Neuronal stem cell (in vitro differentiated cells): Measurements from ENCODE around the gene FAM135A.
A peak's percentile ranks its signal among the peaks of the same experiment; 100 is the strongest.

ENCODE experiments used
- DNase-seq: peaks from one replicate; pipeline ENCODE4 v3.0.0-alpha.2; 2013; ENCODE audit warnings: low spot score
- H2AFZ ChIP-seq: one replicate; pipeline ENCODE4 v1.6.1; 2013; ENCODE audit warnings: mild to moderate bottlenecking, low read length, inconsistent platforms
- H2AK5ac ChIP-seq: 2 replicates; pipeline ENCODE4 v1.6.1; 2013; ENCODE audit warnings: low read depth, mild to moderate bottlenecking, inconsistent platforms, low read length, moderate library complexity, mixed read lengths
- H2BK120ac ChIP-seq: 2 replicates; pipeline ENCODE4 v1.6.1; 2013; ENCODE audit warnings: low read depth, mild to moderate bottlenecking, inconsistent platforms, low read length, moderate library complexity, mixed read lengths
- H2BK12ac ChIP-seq: one replicate; pipeline ENCODE4 v1.6.1; 2013; ENCODE audit warnings: low read length, inconsistent platforms
- H2BK15ac ChIP-seq: 2 replicates; pipeline ENCODE4 v1.6.1; 2013; ENCODE audit warnings: mild to moderate bottlenecking, low read length, inconsistent platforms, mixed read lengths
- H2BK5ac ChIP-seq: one replicate; pipeline ENCODE4 v1.6.1; 2013; ENCODE audit warnings: inconsistent platforms, mild to moderate bottlenecking, low read length, moderate library complexity
- H3K14ac ChIP-seq: one replicate; pipeline ENCODE4 v1.6.1; 2013; ENCODE audit warnings: low read length, inconsistent platforms
- H3K18ac ChIP-seq: 2 replicates; pipeline ENCODE4 v1.6.1; 2013; ENCODE audit warnings: low read length, inconsistent platforms
- H3K23ac ChIP-seq: 2 replicates; pipeline ENCODE4 v1.6.1; 2013; ENCODE audit warnings: low read depth, mild to moderate bottlenecking, mixed read lengths, low read length, inconsistent platforms; ENCODE audit not compliant: poor library complexity
- H3K27ac ChIP-seq: replicated peaks from 3 replicates; pipeline ENCODE4 v1.5.1; 2013; ENCODE audit warnings: low read length, inconsistent platforms
- H3K27me3 ChIP-seq, 3 experiments: 2 replicates each; pipeline ENCODE4 v1.6.1; 2013; ENCODE audit warnings: low read length in 3 of 3, mild to moderate bottlenecking in 2 of 3, inconsistent platforms in 1 of 3, low read depth in 1 of 3, mixed read lengths in 1 of 3, moderate library complexity in 1 of 3; ENCODE audit not compliant: control insufficient read depth in 3 of 3, insufficient read depth in 3 of 3
- H3K36me3 ChIP-seq, 2 donors: replicated peaks in 1 of 2; 2 replicates each; pipeline ENCODE4 v1.6.1; 2013; ENCODE audit warnings: low read length in 2 of 2; ENCODE audit not compliant: control insufficient read depth in 2 of 2, insufficient read depth in 2 of 2
- H3K4ac ChIP-seq: 2 replicates; pipeline ENCODE4 v1.6.1; 2013; ENCODE audit warnings: inconsistent platforms, mild to moderate bottlenecking, low read length, moderate library complexity
- H3K4me1 ChIP-seq, 2 donors: 1 replicate in 1 of 2; 2 replicates in 1 of 2; pipeline ENCODE4 v1.6.1; 2013; ENCODE audit warnings: low read length in 2 of 2, low read depth in 1 of 2; ENCODE audit not compliant: control insufficient read depth in 2 of 2, insufficient read depth in 1 of 2
- H3K4me2 ChIP-seq: one replicate; pipeline ENCODE4 v1.6.1; 2013; ENCODE audit warnings: mild to moderate bottlenecking, low read length, inconsistent platforms; ENCODE audit not compliant: insufficient read depth, poor library complexity, severe bottlenecking
- H3K4me3 ChIP-seq, 2 donors: 2 replicates each; pipeline ENCODE4 v1.5.1; 2013; ENCODE audit warnings: low read length in 2 of 2, mild to moderate bottlenecking in 2 of 2, inconsistent platforms in 1 of 2, moderate library complexity in 1 of 2
- H3K79me1 ChIP-seq: one replicate; pipeline ENCODE4 v1.6.1; 2013; ENCODE audit warnings: low read depth, mild to moderate bottlenecking, inconsistent platforms, low read length, moderate library complexity
- H3K9ac ChIP-seq: one replicate; pipeline ENCODE4 v1.6.1; 2013; ENCODE audit warnings: mild to moderate bottlenecking, low read depth, low read length, inconsistent platforms; ENCODE audit not compliant: poor library complexity
- H3K9me3 ChIP-seq, 2 donors: replicated peaks in 1 of 2; 2 replicates each; pipeline versions ENCODE3 to v1.6.1; 2013; ENCODE audit warnings: low read length in 2 of 2, mild to moderate bottlenecking in 2 of 2, inconsistent platforms in 1 of 2, low read depth in 1 of 2, mixed read lengths in 1 of 2, moderate library complexity in 1 of 2; ENCODE audit not compliant: control insufficient read depth in 2 of 2, insufficient read depth in 1 of 2
- H4K8ac ChIP-seq: one replicate; pipeline ENCODE4 v1.6.1; 2013; ENCODE audit warnings: low read depth, mild to moderate bottlenecking, inconsistent platforms, low read length, moderate library complexity
- H4K91ac ChIP-seq: one replicate; pipeline ENCODE4 v1.6.1; 2013; ENCODE audit warnings: low read length, low read depth, mild to moderate bottlenecking, inconsistent platforms; ENCODE audit not compliant: poor library complexity
- WGBS, 2 donors: extraction: QIAGEN DNeasy Blood & Tissue Kit; methylation state at CpG; one replicate each; pipeline ENCODE4 v1.1.7; 2013; ENCODE audit warnings: missing lambda C conversion rate in 2 of 2, mixed read lengths in 1 of 2; ENCODE audit not compliant: insufficient read length in 2 of 2, insufficient replicate concordance in 1 of 2; ENCODE audit errors: extremely low coverage in 2 of 2; 5-methylcytosine and 5-hydroxymethylcytosine counted together

The FAM135A gene

GRCh38 chr6:70404658-70405057 is 8.7 kb upstream of the FAM135A start:
- Histone ChIP-seq H3K14ac (no peak overlapping the region), H2AK5ac (no peak overlapping the region), H3K4me1 (no peaks in the 10 kb centered on the region), H3K4ac (no peak overlapping the region), H3K4me3 (no peak overlapping the region), H2AFZ (no peak overlapping the region), H2BK120ac (no peak overlapping the region), H3K4me2 (no peak overlapping the region), H3K27ac (no peak overlapping the region), H3K18ac (no peak overlapping the region), H2BK12ac (no peak overlapping the region), H4K91ac (no peak overlapping the region), H4K8ac (no peak overlapping the region), H3K9me3 (no peaks in the 10 kb centered on the region), H3K79me1 (no peaks in the 10 kb centered on the region), H2BK5ac (no peak overlapping the region), H3K27me3 (no peaks in the 10 kb centered on the region), H3K36me3 (no peaks in the 10 kb centered on the region), H3K9ac (no peak overlapping the region), H3K23ac (no peak overlapping the region), H2BK15ac (no peak overlapping the region)
- WGBS, 2 donors, result no CpG with 5 or more reads among the region's 1 CpG
- no peak for DNase-seq

- Histone ChIP-seq H3K4me2 (no peak overlapping the region), H3K4ac (no peak overlapping the region), H2AFZ (no peak overlapping the region), H3K36me3 (no peaks in the 10 kb centered on the region), H3K79me1 (no peaks in the 10 kb centered on the region), H2BK12ac (no peak overlapping the region), H2BK120ac (no peak overlapping the region), H2BK5ac (no peak overlapping the region), H2AK5ac (no peak overlapping the region), H3K9me3 (no peaks in the 10 kb centered on the region), H3K9ac (no peak overlapping the region), H3K27ac (no peak overlapping the region), H2BK15ac (no peak overlapping the region), H3K4me1 (peaks cover 0 to 3% of the 10 kb centered on the region in 2 donors), H4K8ac (no peak overlapping the region), H3K27me3 (no peaks in the 10 kb centered on the region), H3K4me3 (no peak overlapping the region), H3K14ac (no peak overlapping the region), H3K18ac (no peak overlapping the region), H3K23ac (no peak overlapping the region), H4K91ac (no peak overlapping the region)
- WGBS, 2 donors, result no CpG with 5 or more reads among the region's 2 CpGs
- no peak for DNase-seq
Observed at GRCh38 chr6:70409216-70409615, 4.1 kb upstream of the FAM135A start.

- H4K8ac ChIP-seq, result no peak overlapping the region
- WGBS, 2 donors, result no CpG with 5 or more reads among the region's 7 CpGs
- H3K4me2 ChIP-seq, result no peak overlapping the region
- H3K27me3 ChIP-seq, result no peaks in the 10 kb centered on the region
- no peaks in the 10 kb centered on the region for H3K79me1 ChIP-seq
- H2BK120ac ChIP-seq, result no peak overlapping the region
- H3K14ac ChIP-seq, result no peak overlapping the region
- H3K9me3 ChIP-seq, result no peaks in the 10 kb centered on the region
- no peak overlapping the region for H2AK5ac ChIP-seq
- no peak overlapping the region for H3K18ac ChIP-seq
- no peak overlapping the region for H2BK15ac ChIP-seq
- no peak overlapping the region for H3K23ac ChIP-seq
- H3K4me3 ChIP-seq, result no peak overlapping the region
- DNase-seq, result no peak
- peak overlapping the region; percentile 63 for H3K9ac ChIP-seq
- H3K27ac ChIP-seq, result no peak overlapping the region
- H3K36me3 ChIP-seq, result peaks cover 0 to 9% of the 10 kb centered on the region in 2 donors
- no peak overlapping the region for H2BK5ac ChIP-seq
- H2AFZ ChIP-seq, result no peak overlapping the region
- no peak overlapping the region for H4K91ac ChIP-seq
- no peak overlapping the region for H3K4ac ChIP-seq
- H2BK12ac ChIP-seq, result no peak overlapping the region
- H3K4me1 ChIP-seq, result peaks cover 3 to 4% of the 10 kb centered on the region in 2 donors
Observed at GRCh38 chr6:70411542-70412251, 1.6 kb upstream of the FAM135A start.

GRCh38 chr6:70412252-70413113 is 825 bp upstream of the FAM135A start:
- H3K4ac ChIP-seq, result no peak overlapping the region
- H3K4me1 ChIP-seq, result peaks cover 3 to 4% of the 10 kb centered on the region in 2 donors
- H3K9ac ChIP-seq, result peak overlapping the region; percentile 79
- no peak overlapping the region for H4K91ac ChIP-seq
- H3K9me3 ChIP-seq, result no peaks in the 10 kb centered on the region
- peak overlapping the region; percentile 85 for H2AFZ ChIP-seq
- H3K18ac ChIP-seq, result peak overlapping the region; percentile 31
- H4K8ac ChIP-seq, result no peak overlapping the region
- H2AK5ac ChIP-seq, result no peak overlapping the region
- no peak overlapping the region for H2BK120ac ChIP-seq
- H2BK15ac ChIP-seq, result no peak overlapping the region
- no peak overlapping the region for H2BK5ac ChIP-seq
- peak overlapping the region; percentile 67 for H3K27ac ChIP-seq
- no peak for DNase-seq
- no peaks in the 10 kb centered on the region for H3K27me3 ChIP-seq
- peak overlapping the region; percentile 65 for H3K4me2 ChIP-seq
- no peak overlapping the region for H3K14ac ChIP-seq
- H3K4me3 ChIP-seq, result peak overlapping the region; percentile 90 to 96
- no peaks in the 10 kb centered on the region for H3K79me1 ChIP-seq
- peaks cover 0 to 16% of the 10 kb centered on the region in 2 donors for H3K36me3 ChIP-seq
- H3K23ac ChIP-seq, result peak overlapping the region; percentile 85
- H2BK12ac ChIP-seq, result no peak overlapping the region
- no CpG with 5 or more reads among the region's 25 CpGs for WGBS, 2 donors
